GM23248 (cell line): ENCODE results near the gene CDC34. TPM values are rescaled to one million over a fixed set of nuclear protein-coding genes. Genes with fewer than 3 reads are reported as not detected.

Experiments used
- DNase-seq: peaks from one replicate; pipeline ENCODE4 v3.0.0-alpha.2; 2015
- H2AFZ ChIP-seq: fragments of 200-600 bp; sonication (generic); 2 replicates; pipeline ENCODE4 v1.6.1; 2016; ENCODE audit warnings: antibody characterized with exemption
- H3F3A ChIP-seq: fragments of 200-600 bp; sonication (generic); 2 replicates; pipeline ENCODE4 v1.6.1; 2016; ENCODE audit warnings: mild to moderate bottlenecking, antibody characterized with exemption, mixed run types; ENCODE audit not compliant: insufficient read depth
- H3K27ac ChIP-seq: fragments of 200-600 bp; sonication (generic); 2 replicates; pipeline ENCODE4 v1.5.1; 2016; ENCODE audit warnings: mild to moderate bottlenecking
- H3K27me3 ChIP-seq: fragments of 200-600 bp; sonication (generic); replicated peaks from 2 replicates; pipeline ENCODE4 v1.6.1; 2016; ENCODE audit warnings: mild to moderate bottlenecking; ENCODE audit not compliant: insufficient read depth
- H3K36me3 ChIP-seq: fragments of 200-600 bp; sonication (generic); 2 replicates; pipeline ENCODE4 v1.6.1; 2016; ENCODE audit warnings: low read depth, mild to moderate bottlenecking
- H3K4me1 ChIP-seq: fragments of 200-600 bp; sonication (generic); 2 replicates; pipeline ENCODE4 v1.6.1; 2016; ENCODE audit warnings: mild to moderate bottlenecking; ENCODE audit not compliant: insufficient read depth
- H3K4me2 ChIP-seq: fragments of 200-600 bp; sonication (generic); one replicate; pipeline ENCODE4 v1.6.1; 2016; ENCODE audit warnings: mild to moderate bottlenecking; ENCODE audit not compliant: unreplicated experiment
- H3K4me3 ChIP-seq: fragments of 200-600 bp; sonication (generic); 2 replicates; pipeline ENCODE4 v1.5.1; 2016; ENCODE audit warnings: mild to moderate bottlenecking
- H3K79me2 ChIP-seq: fragments of 200-600 bp; sonication (generic); 2 replicates; pipeline ENCODE4 v1.6.1; 2016; ENCODE audit warnings: mild to moderate bottlenecking; ENCODE audit not compliant: insufficient read depth
- H3K9ac ChIP-seq: fragments of 200-600 bp; sonication (generic); 2 replicates; pipeline ENCODE4 v1.6.1; 2016; ENCODE audit warnings: mild to moderate bottlenecking
- H3K9me2 ChIP-seq: fragments of 200-600 bp; sonication (generic); 2 replicates; pipeline ENCODE4 v1.6.1; 2016; ENCODE audit warnings: mixed run types, mild to moderate bottlenecking, moderate library complexity; ENCODE audit not compliant: insufficient read depth
- H3K9me3 ChIP-seq: fragments of 200-600 bp; sonication (generic); one replicate; pipeline ENCODE4 v1.6.1; 2017; ENCODE audit warnings: low read depth
- H4K20me1 ChIP-seq: fragments of 200-600 bp; sonication (generic); 2 replicates; pipeline ENCODE4 v1.6.0; 2016; ENCODE audit not compliant: insufficient read depth
- EZH2 ChIP-seq: fragments of 200-600 bp; sonication (generic); IDR thresholded peaks from 2 replicates; pipeline ENCODE4 v1.6.1; 2018; ENCODE audit warnings: antibody characterized with exemption, mild to moderate bottlenecking; ENCODE audit not compliant: insufficient read depth, poor library complexity, severe bottlenecking
- EZH2phosphoT487 ChIP-seq: fragments of 200-600 bp; sonication (generic); IDR thresholded peaks from 2 replicates; pipeline ENCODE4 v1.6.1; 2018; ENCODE audit warnings: antibody characterized with exemption, moderate library complexity, mild to moderate bottlenecking, low read depth; ENCODE audit not compliant: insufficient read depth
- WGBS, 2 experiments: methylation state at CpG; one replicate each; pipeline ENCODE4 v1.1.6; 2015 to 2017; ENCODE audit warnings: low lambda C conversion rate in 2 of 2, low coverage in 1 of 2; ENCODE audit errors: missing lambda C conversion rate in 2 of 2; 5-methylcytosine and 5-hydroxymethylcytosine counted together
- in situ Hi-C: fragments of 300-500 bp; cut with MboI; formaldehyde crosslinking; loops from 2 replicates; pipeline ENCODE4 v1.15.0; 2020
- polyA plus RNA-seq: library from polyadenylated mRNA; unstranded; fragments of >200 nt; fragmentation: Nextera tagmentation; extraction: Ambion mirVana; gene quantifications from 2 replicates; pipeline ENCODE4 v1.2.1, GENCODE V29; 2016
- total RNA-seq: library from RNA; depleted of rRNA; stranded (reverse); fragments of >200 nt; shearing (Covaris generic); gene quantifications from 2 replicates; pipeline ENCODE4 v1.2.3, GENCODE V29; 2014

Gene CDC34
- total and polyA plus RNA-seq, 2 experiments from 2014 or later: 46.4 to 50.8 TPM

DNA sequence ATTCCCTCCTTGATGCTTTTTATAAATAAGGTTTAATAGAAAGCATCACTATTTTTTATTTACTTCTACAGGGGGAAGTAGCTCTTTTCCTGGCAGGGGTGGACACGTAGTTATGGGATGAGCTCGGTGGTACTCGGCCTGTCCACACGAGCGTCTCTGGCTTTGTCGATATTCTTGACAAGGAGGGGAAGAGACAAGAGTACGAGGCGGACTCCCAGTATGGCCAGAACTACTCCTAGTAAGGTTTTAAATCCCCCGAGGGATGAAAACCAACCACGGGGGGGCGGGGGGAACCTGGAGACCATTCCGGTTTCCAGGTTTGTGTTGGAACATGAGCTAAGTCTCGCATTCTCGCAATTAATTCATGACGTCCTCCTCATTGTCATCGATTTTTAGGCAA, 35.3 kb downstream of the CDC34 start:
- Histone ChIP-seq H3K27ac (no peak overlapping the region), H3K9me3 (no peaks in the 10 kb centered on the region), H3K9ac (no peak overlapping the region), H3K4me3 (no peak overlapping the region), H3K27me3 (no peaks in the 10 kb centered on the region), H3K36me3 (no peaks in the 10 kb centered on the region), H3F3A (peaks cover 4% of the 10 kb centered on the region; the same call in 1 of the 2 replicates), H3K79me2 (no peaks in the 10 kb centered on the region), H4K20me1 (no peaks in the 10 kb centered on the region), H3K9me2 (no peaks in the 10 kb centered on the region), H3K4me1 (0 out of 2 replicates have a peak, but pooled peaks cover 3% of the 10 kb centered on the region), H3K4me2 (no peak overlapping the region), H2AFZ (no peak overlapping the region)
- in situ Hi-C loops: no loop called here
- DNase-seq: no peak
- WGBS, 2 experiments: 73 to 80% methylated on average over 13 to 16 of the region's 16 CpGs
- TF ChIP-seq EZH2phosphoT487: no peak
- TF ChIP-seq EZH2: no peak

DNA sequence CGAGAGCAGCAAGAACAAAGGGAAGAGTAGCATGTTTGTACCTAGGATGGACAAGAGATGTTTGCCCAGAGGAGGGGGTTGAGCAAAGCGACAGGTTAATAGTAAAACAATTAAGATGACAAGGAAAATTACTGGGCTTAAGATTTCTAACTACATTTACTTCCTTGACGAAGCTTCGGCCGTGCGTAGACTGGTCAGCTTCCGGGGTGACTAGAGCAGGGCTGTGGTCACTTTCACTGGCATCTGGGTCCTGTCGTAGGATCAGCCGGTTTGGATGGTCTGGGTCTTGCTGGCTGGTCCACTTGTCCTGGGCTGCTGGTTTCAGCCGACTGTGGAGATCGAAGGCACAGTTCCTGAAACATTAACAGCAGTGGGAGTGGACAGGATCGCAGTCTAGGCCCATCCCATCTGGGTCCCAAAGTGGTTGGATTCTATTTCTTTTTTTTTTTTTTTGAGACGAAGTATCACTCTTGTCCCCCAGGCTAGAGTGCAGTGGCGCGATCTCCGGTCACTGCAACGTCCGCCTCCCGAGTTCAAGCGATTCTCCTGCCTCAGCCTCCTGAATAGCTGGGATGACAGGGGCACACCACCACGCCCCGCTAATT, 35.8 kb downstream of the CDC34 start:
- H3K4me1 ChIP-seq: 0 out of 2 replicates have a peak, but pooled peaks cover 3% of the 10 kb centered on the region
- no peak overlapping the region for H3K27ac ChIP-seq
- no peak for DNase-seq
- no peak overlapping the region for H2AFZ ChIP-seq
- no peaks in the 10 kb centered on the region for H3K9me3 ChIP-seq
- no peaks in the 10 kb centered on the region for H3K9me2 ChIP-seq
- no peaks in the 10 kb centered on the region for H3K79me2 ChIP-seq
- no peak overlapping the region for H3K9ac ChIP-seq
- H3K4me2 ChIP-seq: no peak overlapping the region
- no peaks in the 10 kb centered on the region for H3K27me3 ChIP-seq
- H3F3A ChIP-seq: peaks cover 4% of the 10 kb centered on the region; the same call in 1 of the 2 replicates
- in situ Hi-C loops: no loop called here
- no peaks in the 10 kb centered on the region for H4K20me1 ChIP-seq
- TF ChIP-seq EZH2 (no peak), EZH2phosphoT487 (no peak)
- 87 to 88% methylated on average over 21 to 22 of the region's 22 CpGs for WGBS, 2 experiments
- no peaks in the 10 kb centered on the region for H3K36me3 ChIP-seq
- no peak overlapping the region for H3K4me3 ChIP-seq

DNA sequence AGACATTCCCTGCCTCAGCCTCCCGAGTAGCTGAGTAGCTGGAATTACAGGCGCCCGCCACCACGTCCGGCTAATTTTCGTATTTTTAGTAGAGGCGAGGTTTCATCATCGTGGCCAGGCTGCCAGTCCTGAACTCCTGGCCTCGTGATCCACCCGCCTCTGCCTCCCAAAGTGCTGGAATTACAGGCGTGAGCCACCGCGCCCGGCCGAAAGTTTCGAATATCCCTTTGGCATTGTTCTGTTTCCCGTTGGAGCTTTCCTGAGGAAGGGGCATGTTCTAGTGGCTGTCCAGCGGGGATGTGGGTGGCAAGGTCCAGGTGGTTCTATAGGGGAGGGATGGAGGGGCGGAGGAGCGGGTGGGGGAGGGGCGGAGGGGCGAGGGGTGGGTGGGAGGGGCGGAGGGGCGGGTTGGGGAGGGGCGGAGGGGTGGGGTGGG, 38.7 kb downstream of the CDC34 start:
- H3K79me2 ChIP-seq: peaks cover 29% of the 10 kb centered on the region
- H3K36me3 ChIP-seq: no peaks in the 10 kb centered on the region
- no peaks in the 10 kb centered on the region for H3K9me3 ChIP-seq
- in situ Hi-C loops: no loop called here
- no peaks in the 10 kb centered on the region for H4K20me1 ChIP-seq
- H3K9ac ChIP-seq: no peak overlapping the region
- no peak overlapping the region for H3K27ac ChIP-seq
- no peak overlapping the region for H3K4me2 ChIP-seq
- H3K4me1 ChIP-seq: peaks cover 15% of the 10 kb centered on the region
- no peak overlapping the region for H2AFZ ChIP-seq
- TF ChIP-seq EZH2 (no peak), EZH2phosphoT487 (no peak)
- 64 to 72% methylated on average over 15 to 22 of the region's 25 CpGs for WGBS, 2 experiments
- no peak overlapping the region for H3K4me3 ChIP-seq
- H3K27me3 ChIP-seq: no peaks in the 10 kb centered on the region
- peaks cover 4% of the 10 kb centered on the region; the same call in 1 of the 2 replicates for H3F3A ChIP-seq
- no peaks in the 10 kb centered on the region for H3K9me2 ChIP-seq
- DNase-seq: no peak

DNA sequence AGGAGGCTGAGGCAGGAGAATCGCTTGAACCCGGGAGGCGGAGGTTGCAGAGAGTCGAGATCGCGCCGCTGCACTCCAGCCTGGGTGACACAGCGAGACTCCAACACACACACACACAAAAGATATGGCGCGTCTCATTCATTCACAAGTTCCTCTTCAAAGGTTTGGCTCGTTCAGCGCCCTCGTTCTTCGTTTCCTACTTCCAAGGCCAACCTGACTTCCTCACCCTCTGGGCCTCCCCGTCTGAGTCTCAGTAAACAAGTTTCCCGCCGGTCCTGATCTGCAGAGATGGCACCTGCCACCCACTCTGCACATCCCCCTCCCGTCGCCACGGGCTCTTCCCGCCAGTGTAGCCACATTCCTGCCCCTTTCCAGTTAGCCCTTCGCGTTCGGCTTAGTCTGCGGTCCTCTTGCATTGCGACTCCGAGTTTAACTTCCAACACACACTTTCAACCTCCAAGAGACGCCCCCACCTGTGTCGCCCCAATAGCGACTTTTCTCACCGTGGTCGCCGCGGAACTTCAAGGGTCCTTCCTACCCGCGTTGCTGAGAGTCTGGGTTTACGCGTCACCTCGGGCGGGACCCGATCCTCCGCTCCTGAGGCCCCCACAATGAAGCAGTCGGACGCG, 39.5 kb downstream of the CDC34 start:
- Histone ChIP-seq H3K4me1 (peaks cover 22% of the 10 kb centered on the region), H3K9me2 (no peaks in the 10 kb centered on the region), H3F3A (peaks cover 4% of the 10 kb centered on the region; the same call in 1 of the 2 replicates), H3K36me3 (no peaks in the 10 kb centered on the region), H2AFZ (peak overlapping the region; percentile 88), H3K27me3 (no peaks in the 10 kb centered on the region), H3K9me3 (no peaks in the 10 kb centered on the region), H3K79me2 (peaks cover 35% of the 10 kb centered on the region), H3K4me3 (peak overlapping the region; percentile 94), H3K27ac (peak overlapping the region; percentile 75), H3K9ac (peak overlapping the region; percentile 74), H4K20me1 (no peaks in the 10 kb centered on the region), H3K4me2 (peak overlapping the region; percentile 98)
- WGBS, 2 experiments: 5% methylated on average over 42 to 45 of the region's 45 CpGs
- in situ Hi-C loops: no loop called here
- DNase-seq: peak; percentile 59
- TF ChIP-seq EZH2 (no peak), EZH2phosphoT487 (no peak)
